SU-DHL-6 (cell line): ENCODE results near the gene STX8.

ENCODE experiments used
- CTCF ChIP-seq: fragments of 200-600 bp; sonication (generic); IDR thresholded peaks from one replicate; pipeline ENCODE4 v1.5.1; 2017; ENCODE audit warnings: antibody characterized with exemption, mild to moderate bottlenecking, low read length, moderate library complexity; ENCODE audit not compliant: insufficient read depth, poor library complexity, severe bottlenecking
- EZH2phosphoT487 ChIP-seq: fragments of 200-600 bp; sonication (generic), shearing (Covaris generic); conservative IDR thresholded peaks from 2 replicates; pipeline ENCODE4 v1.6.1; 2018; ENCODE audit warnings: mild to moderate bottlenecking, antibody characterized with exemption, low read length, moderate library complexity, mixed read lengths

GRCh38 chr17:9361188-9361955, 214.2 kb downstream of the STX8 start:
- no peak for TF ChIP-seq CTCF
- no peak for TF ChIP-seq EZH2phosphoT487
